CD4-positive, alpha-beta T cell treated with Interleukin-17A for 1 hour (primary cell): ENCODE results near the gene TMUB2.
"Not testable (repeated sequence)": the region's sequence is repeated elsewhere in the genome, so short reads cannot be mapped to it uniquely, and the experiment has no call there.

Experiments used
- DNase-seq: peaks from one replicate; pipeline ENCODE4 v3.0.0-alpha.2; 2020

TMUB2 gene

DNA sequence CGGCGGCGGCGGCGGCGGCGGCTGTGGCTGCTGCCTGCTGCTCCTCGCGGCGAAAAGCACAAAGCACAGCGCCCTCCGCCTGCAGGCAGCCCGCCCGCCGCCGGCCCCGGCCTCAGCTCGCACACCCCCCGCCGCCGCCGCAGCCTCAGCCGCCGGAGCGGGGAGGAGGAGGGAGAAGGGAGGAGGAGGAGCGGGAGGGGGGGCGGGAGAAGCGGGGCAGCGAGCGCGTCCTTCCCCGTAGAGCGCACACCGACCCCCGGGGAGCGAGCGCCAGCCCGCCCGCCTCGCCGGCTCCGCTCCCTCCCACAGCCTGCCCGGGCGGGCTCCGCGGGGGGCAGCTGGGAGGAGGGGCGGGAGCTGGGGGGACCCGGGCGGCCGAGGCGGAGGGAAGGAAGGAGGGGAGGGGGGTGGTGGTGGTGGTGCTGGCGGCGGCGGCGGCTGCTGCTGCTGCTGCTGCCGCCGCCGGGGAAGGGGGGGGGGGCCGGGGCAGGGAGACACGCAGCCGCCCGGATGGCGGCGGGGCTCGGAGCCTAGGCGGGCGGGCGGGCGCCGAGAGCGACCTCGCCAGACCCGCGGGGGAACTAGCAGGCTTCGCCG lies 32.9 kb downstream of the TMUB2 start, which contains the start of gene UBTF:
TSS of gene UBTF (minus strand) at position 60 of the 597 bp plus-strand sequence. CDS start 1,446 bp downstream, outside the sequence.
- DNase-seq: peak; percentile 84

- peak; percentile 60 for DNase-seq
Observed at GRCh38 chr17:44220213-44221083, 33.7 kb downstream of the TMUB2 start.

DNA sequence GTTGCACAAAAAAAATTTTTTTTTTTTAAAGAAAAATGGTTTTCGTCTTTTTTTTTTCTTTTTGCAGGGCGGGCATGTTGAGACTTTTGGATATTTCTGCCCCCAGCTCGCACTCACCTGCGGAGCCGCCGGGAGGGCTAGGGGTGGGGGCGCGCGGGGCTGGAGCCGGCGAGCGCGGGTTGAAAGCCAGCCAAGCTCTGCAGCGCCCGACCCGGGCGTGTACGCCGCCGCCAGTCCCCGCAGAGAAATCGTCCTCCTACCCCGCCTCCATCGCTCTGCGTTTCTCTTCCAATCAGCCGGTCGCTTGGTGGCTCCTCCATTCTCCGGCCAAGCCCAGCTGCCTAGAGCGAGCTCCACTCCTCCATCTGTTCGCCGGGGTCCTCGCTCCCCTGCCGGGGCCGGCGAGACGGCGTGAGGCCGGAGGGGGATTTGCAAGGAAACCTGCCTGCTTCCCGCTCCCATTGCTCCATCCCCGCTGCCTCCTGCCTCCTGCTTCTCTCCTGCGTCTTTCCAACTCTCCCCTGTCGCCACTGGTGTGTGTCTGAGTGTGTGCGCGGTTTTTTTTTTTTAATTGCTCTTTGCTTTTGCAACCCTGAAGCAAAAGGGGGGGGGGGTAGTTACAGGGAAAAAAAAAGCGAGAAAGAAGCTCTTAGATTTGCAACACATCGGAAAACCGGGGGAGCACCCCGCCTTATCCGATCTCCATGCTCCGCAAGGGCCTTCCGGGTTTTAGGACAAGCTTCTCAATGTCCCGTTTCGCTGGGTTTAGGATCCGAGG lies 34.5 kb downstream of the TMUB2 start:
- DNase-seq: peak; percentile 65

- DNase-seq: no peak
Observed at GRCh38 chr17:44221862-44222111, 35.0 kb downstream of the TMUB2 start.

DNA sequence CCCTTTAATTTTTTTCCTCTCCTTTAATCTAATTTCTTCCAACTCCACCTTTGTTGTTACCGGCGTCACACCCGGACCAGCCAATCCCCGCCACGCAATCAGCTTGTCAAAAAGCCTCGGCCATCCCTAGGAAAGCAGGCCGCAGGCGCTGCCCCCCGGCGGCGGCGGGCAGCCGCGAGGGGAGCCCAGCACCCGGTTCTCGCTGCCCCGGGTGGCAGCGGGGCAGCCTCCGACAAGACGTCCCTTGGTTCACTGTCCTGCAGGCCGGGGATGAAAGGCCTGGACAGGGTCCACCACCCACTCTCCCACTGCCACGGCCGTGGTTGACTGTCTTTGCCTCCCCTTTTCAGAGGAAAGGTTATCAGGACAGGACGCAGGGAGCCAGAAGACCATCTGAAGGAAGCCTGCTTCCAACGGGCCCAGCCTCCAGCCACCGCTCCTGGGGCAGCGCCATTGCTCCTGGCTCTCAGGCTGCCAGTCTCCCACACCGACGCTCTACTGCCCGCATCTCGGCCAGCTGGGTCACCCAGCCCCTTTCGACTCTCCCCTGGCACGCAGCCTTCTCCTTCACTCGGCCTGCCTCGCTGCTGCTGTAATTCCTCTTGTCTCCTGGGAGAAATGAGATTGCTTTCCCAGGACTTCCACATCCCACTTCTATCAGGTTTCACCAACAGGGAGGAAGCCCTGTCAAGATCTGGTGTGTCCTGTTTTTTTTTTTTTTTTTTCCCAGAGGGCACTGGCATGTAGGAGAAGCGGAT lies 35.5 kb downstream of the TMUB2 start:
- peak; percentile 70 for DNase-seq

- DNase-seq: no peak
Observed at GRCh38 chr17:44223541-44224071, 36.8 kb downstream of the TMUB2 start.

DNA sequence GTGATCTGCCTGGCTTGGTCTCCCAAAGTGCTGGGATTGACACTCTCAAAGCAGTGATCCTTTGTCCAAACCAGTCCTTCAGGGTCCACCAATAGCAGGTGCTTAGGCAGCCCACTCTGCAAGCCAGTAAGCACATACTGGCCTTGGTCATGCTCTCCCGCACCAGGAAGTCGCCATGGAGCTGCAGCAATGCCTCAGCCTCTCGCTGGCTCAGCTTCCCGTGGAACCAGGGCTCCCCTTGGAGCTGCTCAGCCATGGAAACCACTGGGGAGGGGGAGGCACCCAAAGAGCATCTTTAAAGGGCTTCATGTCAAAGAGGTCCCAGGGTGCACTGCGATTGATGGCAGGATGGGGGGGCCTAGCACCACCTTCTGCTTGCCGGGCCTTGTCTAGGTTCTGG lies 42.3 kb downstream of the TMUB2 start:
- no peak for DNase-seq

GRCh38 chr17:44230140-44230539 lies 43.4 kb downstream of the TMUB2 start:
- DNase-seq: no peak

GRCh38 chr17:44232061-44232460 lies 45.3 kb downstream of the TMUB2 start:
- no peak for DNase-seq

DNA sequence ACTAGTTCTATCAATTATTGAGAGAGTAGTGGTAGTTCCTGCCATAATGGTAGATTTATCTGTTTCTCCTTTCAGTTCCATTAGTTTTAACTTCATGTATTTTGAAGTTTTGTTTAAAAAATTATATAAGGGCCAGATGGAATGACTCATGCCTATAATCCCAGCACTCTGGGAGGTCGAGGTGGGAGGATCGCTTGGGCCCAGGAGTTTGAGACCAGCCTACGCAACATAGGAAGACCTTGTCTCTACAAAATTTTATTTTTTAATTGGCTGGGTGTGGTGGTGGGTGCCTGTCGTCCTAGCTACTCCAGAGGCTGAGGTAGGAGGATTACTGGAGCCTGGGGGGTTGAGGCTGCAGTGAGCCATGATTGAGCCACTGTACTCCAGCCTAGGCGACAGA lies 46.8 kb downstream of the TMUB2 start:
- DNase-seq: no peak

DNA sequence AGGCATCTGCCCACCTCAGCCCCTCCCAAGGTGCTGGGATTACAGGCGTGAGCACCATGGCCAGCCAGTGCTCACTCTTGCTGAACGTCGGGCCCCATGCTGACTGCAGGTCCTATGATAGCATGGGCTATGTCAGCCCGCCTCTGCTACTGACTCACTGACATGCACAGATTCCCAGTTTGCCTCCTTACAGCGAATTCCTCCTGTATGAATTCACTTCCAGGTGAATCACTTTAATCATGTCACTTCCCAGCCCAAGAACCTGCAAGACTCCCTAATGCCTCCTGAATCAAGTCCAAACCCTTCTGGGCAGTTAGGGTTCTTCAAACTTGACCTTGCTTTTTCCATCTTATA lies 48.8 kb downstream of the TMUB2 start:
- DNase-seq: no peak

DNA sequence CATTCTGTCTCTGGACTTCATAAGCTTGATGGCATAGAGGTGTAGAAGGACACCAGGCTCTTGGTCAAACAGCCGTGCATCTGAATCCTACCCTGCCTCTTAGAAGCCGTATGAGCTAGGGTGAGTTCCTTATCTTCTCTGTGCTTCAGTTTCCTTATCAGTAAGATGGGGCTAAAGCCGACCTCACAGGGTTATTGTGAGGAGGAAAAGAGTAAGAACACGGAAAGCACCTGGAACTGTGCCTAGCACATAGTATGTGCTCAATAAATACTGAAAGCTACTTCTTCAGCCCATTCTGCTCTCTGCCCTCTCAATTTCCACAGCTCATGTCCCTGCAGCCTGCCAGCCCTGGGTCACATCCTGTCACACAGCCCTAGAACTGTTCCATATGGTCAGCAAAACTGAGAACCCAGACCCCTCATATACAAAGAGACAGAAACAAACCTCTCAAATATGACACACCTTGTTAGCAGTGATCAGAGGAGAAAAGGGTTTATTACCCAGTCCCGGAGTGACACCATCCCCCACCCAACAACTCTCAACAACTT lies 49.7 kb downstream of the TMUB2 start:
- DNase-seq: no peak

- not testable (repeated sequence) for DNase-seq
Observed at GRCh38 chr17:44237886-44238285, 51.1 kb downstream of the TMUB2 start.

- DNase-seq: no peak
Observed at GRCh38 chr17:44241106-44241624, 54.4 kb downstream of the TMUB2 start.
